Activated naive CD4-positive, alpha-beta T cell treated with anti-CD3 and anti-CD28 coated beads, Interleukin-2, amount 50 U/mL, for 72 hours (primary cell): ENCODE results near the gene G3BP1. TPM values are rescaled to one million over a fixed set of nuclear protein-coding genes. Genes with fewer than 3 reads are reported as not detected.

Experiments used
- total RNA-seq, 2 donors: library from RNA; stranded (reverse); gene quantifications; one replicate each; pipeline ENCODE4 v1.2.3, GENCODE V29; 2022

G3BP1 gene
- total RNA-seq, 2 donors from 2014 or later, result 185 to 250 TPM

Other genes with a start within 250 kb of the G3BP1 start
- not detected for gene FAT2, start 180.6 kb upstream of the G3BP1 start, total RNA-seq
- under 1 TPM; 0.18 to 0.91 TPM for gene SPARC, start 85.0 kb upstream of the G3BP1 start, total RNA-seq
- 10 to 100 TPM; 48.2 to 84.3 TPM for gene ATOX1, start 13.3 kb upstream of the G3BP1 start, total RNA-seq
- gene GLRA1, start 152.9 kb downstream of the G3BP1 start, total RNA-seq, result not detected